GM10266 (cell line): ENCODE data around the gene GLYATL3.
"Not testable (repeated sequence)": the region's sequence is repeated elsewhere in the genome, so short reads cannot be mapped to it uniquely, and the experiment has no call there.

Source experiments
- DNase-seq: peaks from one replicate; pipeline ENCODE4 v3.0.0; 2012; ENCODE audit errors: extremely low spot score
- CTCF ChIP-seq: IDR thresholded peaks from 2 replicates; pipeline ENCODE4 v1.5.1; 2012; ENCODE audit warnings: mild to moderate bottlenecking, low read depth; ENCODE audit not compliant: control insufficient read depth, insufficient read depth; ENCODE audit errors: missing control alignments

The GLYATL3 gene

GRCh38 chr6:49463612-49463967 lies 36.1 kb upstream of the GLYATL3 start:
- no peak for DNase-seq
- TF ChIP-seq CTCF: no peak

DNA sequence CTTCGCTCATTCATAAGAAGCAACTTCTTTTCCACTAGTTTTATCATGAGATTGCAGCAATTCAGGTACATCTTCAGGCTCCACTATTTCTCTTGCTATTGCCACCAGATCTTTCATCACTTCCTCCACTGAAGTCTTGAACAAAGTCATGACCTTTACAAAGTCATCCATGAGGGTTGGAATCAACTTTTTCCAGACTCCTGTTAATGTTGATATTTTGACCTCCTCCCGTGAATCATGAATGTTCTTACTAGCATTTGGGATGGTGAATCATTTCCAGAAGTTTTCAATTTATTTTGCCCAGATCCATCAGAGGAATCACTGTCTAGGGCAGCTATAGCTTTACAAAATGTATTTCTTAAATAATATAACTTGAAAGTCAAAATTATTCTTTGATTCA lies 35.0 kb upstream of the GLYATL3 start:
- no peak for TF ChIP-seq CTCF
- no peak for DNase-seq

DNA sequence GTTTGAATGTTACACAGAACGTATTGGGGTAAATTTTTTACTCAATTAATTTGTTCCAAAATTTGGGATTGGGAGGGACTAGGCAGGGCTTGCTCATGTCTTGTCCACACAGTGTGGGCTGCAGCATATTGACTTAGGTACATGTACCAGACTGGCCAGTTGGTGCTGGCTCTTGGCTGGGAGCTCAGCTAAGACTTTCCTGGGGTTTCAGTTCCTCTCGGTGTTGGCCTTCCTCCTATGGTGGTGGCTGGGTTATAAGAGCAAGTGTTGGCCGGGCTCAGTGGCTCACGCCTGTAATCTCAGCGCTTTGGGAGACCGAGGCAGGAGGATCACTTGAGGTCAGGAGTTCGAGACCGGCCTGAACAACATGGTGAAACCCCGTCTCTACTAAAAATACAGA lies 31.7 kb upstream of the GLYATL3 start:
- no peak for DNase-seq
- TF ChIP-seq CTCF: no peak

DNA sequence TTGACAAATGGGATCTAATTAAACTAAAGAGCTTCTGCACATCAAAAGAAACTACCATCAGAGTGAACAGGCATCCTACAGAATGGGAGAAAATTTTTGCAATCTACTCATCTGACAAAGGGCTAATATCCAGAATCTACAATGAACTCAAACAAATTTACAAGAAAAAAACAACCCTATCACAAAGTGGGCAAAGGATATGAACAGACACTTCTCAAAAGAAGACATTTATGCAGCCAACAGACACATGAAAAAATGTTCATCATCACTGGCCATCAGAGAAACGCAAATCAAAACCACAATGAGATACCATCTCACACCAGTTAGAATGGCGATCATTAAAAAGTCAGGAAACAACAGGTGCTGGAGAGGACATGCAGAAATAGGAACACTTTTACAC lies 23.2 kb upstream of the GLYATL3 start:
- not testable (repeated sequence) for DNase-seq

DNA sequence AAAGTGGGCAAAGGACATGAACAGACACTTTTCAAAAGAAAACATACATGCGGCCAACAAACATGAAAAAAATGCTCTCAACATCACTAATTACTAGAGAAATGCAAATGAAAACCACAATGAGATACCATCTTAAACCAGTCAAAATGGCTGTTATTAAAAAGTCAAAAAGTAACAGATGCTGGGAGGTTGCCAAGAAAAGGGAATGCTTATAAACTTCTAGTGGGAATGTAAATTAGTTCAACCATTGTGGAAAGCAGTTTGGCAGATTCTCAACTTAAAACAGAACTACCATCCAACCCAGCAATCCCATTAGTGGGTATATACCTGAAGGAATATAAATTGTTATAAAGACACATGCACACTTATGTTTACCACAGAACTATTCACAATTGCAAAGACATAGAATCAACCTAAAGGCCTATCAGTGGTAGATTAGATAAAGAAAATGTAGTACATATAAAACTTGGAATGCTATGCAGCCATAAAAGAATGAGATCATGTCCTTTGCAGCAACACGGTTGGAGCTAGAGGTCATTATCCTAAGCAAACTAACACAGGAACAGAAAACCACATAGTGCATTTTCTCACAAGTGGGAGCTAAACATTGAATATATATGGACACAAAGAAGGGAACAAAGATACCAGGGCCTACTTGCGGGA lies 20.3 kb upstream of the GLYATL3 start:
- TF ChIP-seq CTCF: no peak
- no peak for DNase-seq

GRCh38 chr6:49481846-49482245 lies 17.9 kb upstream of the GLYATL3 start:
- DNase-seq: not testable (repeated sequence)

DNA sequence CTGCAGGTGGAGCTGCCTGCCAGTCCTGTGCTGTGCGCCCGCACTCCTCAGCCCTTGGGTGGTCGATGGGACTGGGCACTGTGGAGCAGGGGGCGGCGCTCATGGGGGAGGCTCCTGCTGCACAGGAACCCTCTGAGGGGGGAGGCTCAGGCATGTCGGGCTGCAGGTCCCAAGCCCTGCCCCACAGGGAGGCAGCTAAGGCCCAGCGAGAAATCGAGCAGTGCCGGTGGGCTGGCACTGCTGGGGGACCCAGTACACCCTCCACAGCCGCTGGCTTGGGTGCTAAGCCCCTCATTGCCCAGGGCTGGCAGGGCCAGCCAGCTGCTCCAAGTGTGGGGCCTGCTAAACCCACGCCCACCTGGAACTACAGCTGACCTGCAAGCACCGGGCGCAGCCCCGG lies 16.3 kb upstream of the GLYATL3 start:
- DNase-seq: not testable (repeated sequence)

- no peak for DNase-seq
- no peak for TF ChIP-seq CTCF
These were observed 9.1 kb upstream of the GLYATL3 start for GRCh38 chr6:49490633-49491032.

DNA sequence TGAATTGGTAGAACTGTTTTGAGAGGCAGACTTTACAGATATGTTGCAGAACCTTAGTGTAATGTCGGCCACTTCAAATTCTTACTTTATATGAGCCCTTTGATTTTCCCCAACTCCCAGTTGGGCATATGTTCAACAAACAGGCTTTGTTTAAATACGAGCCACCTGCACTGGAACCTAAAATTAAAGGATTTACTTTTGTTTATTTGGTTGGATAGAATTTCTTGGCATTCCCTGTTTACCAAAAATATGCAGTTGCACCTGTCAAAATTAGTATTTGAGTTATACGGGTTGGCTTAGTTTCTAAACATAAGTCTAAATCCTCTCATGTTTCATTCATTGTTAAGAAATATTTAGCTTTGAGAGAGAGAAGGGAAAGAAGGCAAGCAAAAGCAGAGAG lies 2.4 kb upstream of the GLYATL3 start:
- no peak for TF ChIP-seq CTCF
- no peak for DNase-seq
